HFF-Myc (cell line): ENCODE measurements around the gene OR2T4.

Source experiments
- DNase-seq: peaks from one replicate; pipeline ENCODE4 v3.0.0-alpha.2; 2011; ENCODE audit warnings: low read depth; ENCODE audit errors: extremely low read depth
- H3K4me3 ChIP-seq: replicated peaks from 2 replicates; pipeline ENCODE4 v1.5.1; 2011; ENCODE audit warnings: low read depth, mild to moderate bottlenecking, control low read depth, low read length
- TF ChIP-seq, protein P1 (sequence below): IDR thresholded peaks from 2 replicates; pipeline ENCODE4 v1.5.1; 2012; ENCODE audit warnings: mild to moderate bottlenecking, low read depth, low read length, control low read depth; ENCODE audit errors: missing control alignments

OR2T4 gene

GRCh38 chr1:248361121-248361715 lies at the start of gene OR2T4:
OR2T4 (plus strand) TSS chr1:248361665; CDS start chr1:248361665, 0 bp downstream.
- H3K4me3 ChIP-seq, result no peak within 1 kb of the TSS
- TF ChIP-seq, protein P1, sequence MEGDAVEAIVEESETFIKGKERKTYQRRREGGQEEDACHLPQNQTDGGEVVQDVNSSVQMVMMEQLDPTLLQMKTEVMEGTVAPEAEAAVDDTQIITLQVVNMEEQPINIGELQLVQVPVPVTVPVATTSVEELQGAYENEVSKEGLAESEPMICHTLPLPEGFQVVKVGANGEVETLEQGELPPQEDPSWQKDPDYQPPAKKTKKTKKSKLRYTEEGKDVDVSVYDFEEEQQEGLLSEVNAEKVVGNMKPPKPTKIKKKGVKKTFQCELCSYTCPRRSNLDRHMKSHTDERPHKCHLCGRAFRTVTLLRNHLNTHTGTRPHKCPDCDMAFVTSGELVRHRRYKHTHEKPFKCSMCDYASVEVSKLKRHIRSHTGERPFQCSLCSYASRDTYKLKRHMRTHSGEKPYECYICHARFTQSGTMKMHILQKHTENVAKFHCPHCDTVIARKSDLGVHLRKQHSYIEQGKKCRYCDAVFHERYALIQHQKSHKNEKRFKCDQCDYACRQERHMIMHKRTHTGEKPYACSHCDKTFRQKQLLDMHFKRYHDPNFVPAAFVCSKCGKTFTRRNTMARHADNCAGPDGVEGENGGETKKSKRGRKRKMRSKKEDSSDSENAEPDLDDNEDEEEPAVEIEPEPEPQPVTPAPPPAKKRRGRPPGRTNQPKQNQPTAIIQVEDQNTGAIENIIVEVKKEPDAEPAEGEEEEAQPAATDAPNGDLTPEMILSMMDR, result no peak

DNA sequence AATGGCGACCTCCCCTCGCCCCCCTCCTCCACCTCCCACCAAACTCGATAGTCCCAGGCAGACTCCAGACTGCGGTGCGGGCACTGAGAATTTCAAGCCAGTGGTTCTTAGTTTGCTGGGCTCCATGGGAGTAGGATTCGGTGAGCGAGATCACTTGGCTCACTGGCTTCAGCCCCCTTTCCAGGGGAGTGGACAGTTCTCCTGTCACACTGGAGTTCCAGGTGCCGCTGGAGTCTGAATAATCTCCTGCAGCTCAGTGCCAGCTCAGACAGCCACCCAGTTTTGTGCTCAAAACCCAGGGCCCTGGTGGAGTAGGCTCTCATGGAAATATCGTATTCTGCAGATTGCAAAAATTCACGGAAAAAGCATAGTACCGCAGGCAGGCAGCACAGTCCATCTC lies 44.7 kb upstream of the OR2T4 start:
- H3K4me3 ChIP-seq, result no peak overlapping the region
- TF ChIP-seq, protein P1, result no peak
- DNase-seq, result no peak

More at GRCh38 chr1:248361121-248361715, at the start of gene OR2T4:
- DNase-seq, result no peak

- no peak for DNase-seq
- TF ChIP-seq, protein P1, result no peak
- no peak within 1 kb of the TSS for H3K4me3 ChIP-seq
Observed at GRCh38 chr1:248324468-248324867, 37.0 kb upstream of the OR2T4 start, which contains the start of gene OR2M7. OR2M7 (minus strand) TSS chr1:248324568; CDS start chr1:248324568, 0 bp downstream.

GRCh38 chr1:248343451-248343850 lies 18.0 kb upstream of the OR2T4 start:
- DNase-seq, result no peak
- no peak overlapping the region for H3K4me3 ChIP-seq
- TF ChIP-seq, protein P1, result no peak

DNA sequence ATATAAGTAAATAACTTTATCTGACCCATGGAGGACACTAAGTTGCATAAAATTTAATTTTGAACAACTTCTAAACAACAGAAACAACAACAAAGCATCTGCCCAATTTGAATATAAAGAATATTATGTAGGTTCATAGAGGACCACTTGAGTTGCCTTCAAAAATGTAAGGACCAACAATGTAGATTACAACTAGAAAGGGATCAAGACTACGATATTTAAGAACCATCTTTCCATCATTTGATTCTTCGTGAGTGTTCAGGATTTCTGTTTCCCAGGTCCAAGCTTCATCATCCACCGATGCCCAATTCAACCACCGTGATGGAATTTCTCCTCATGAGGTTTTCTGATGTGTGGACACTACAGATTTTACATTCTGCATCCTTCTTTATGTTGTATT lies 13.0 kb upstream of the OR2T4 start, which contains the start of gene OR14C36:
OR14C36 (plus strand) TSS at position 301 of the 400 bp plus-strand sequence; CDS start at position 301, 0 bp downstream.
- no peak within 1 kb of the TSS for H3K4me3 ChIP-seq
- no peak for DNase-seq
- TF ChIP-seq, protein P1, result no peak

GRCh38 chr1:248359415-248359814 lies 2.0 kb upstream of the OR2T4 start:
- TF ChIP-seq, protein P1, result no peak
- DNase-seq, result no peak
- H3K4me3 ChIP-seq, result no peak overlapping the region
